HTR-8/SVneo (cell line): ENCODE measurements around the gene TFB1M.
A peak's percentile ranks its signal among the peaks of the same experiment; 100 is the strongest.
"Not testable (repeated sequence)": the region's sequence is repeated elsewhere in the genome, so short reads cannot be mapped to it uniquely, and the experiment has no call there.

ENCODE experiments used
- DNase-seq: peaks from one replicate; pipeline ENCODE4 v3.0.0; 2011; ENCODE audit warnings: low spot score, mixed read lengths; ENCODE audit not compliant: insufficient read length
- FAIRE-seq: peaks from 2 replicates; lab custom pipeline; 2011; peaks lifted over from hg19 to GRCh38; lab: Jason Lieb, UNC

Gene TFB1M

DNA sequence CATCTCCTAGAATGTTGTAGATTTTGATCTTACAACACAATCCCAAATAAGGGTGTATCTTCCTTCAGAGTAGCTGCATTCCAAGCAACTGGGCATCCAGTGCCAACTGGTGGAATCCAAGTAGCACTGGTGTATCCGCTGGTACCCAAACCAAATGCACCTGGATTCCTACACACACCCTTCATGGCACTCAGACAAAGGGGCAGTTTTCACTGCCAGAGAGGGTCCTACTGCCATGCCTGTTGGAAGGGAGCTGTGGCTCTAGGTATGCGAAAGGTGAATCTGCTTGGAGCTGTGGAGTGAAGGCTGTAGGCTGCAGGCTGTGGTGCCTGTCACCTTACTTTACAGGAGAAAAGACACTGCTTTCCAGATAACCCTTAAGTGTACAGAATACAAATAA, 67.5 kb downstream of the TFB1M start:
- FAIRE-seq (no peak), DNase-seq (no peak)

DNA sequence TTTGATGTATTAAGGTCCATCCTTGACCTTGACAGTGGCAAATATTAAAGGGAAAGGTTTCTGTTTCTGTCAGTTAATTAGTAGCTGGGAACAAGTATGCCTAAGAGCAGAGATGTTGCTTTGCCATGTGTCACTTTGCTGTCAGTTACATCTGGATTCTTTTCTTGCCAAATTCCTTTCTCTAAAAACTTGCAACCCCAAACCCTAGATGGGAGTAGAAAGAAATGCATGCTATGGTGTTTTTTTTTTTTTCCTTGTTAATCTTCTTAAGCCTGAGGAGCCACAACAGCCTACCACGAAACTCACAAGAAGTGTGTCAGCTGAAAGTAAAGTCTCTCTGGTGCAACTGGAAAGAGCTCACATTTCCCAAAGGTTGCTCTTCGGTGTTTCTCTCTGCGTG, 68.5 kb downstream of the TFB1M start:
- FAIRE-seq (no peak), DNase-seq (no peak)

DNA sequence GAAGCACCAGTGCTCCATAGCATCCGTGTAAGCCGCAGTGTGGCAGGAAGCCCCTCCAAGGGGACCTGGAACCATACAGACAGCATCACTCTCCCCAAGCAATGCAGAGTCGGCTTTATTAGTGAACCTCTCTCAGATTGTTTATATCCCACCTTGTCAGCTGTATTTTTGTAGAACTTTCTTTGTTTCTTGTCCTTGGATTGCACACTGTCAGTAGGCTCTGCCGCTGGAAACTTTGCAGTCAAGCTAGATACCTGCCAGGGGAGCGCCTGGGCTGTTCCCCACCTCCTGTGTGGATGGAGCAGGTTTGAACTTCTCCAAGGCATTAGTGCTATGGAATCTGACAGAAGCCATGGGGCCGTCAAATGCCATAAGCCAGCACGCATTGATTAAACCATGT, 69.1 kb downstream of the TFB1M start:
- FAIRE-seq = no peak
- DNase-seq = no peak

DNA sequence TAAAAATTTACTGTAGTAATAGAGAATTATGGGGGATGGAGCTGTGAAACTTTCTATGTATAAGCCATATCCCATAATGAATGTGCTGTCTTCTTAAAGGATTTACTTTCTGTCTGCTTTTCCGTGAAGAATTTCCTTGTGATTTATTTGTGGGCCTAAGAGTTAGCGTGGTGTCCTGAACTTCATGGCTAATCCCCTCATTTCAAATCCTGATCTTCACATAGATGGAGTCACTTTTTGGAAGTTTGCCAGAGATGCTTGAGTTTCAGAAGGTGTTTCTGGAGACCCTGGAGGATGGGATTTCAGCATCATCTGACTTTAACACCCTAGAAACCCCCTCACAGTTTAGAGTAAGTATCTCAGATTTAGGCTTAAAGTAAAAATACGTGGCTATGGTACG, 69.8 kb downstream of the TFB1M start:
- no peak for FAIRE-seq

DNA sequence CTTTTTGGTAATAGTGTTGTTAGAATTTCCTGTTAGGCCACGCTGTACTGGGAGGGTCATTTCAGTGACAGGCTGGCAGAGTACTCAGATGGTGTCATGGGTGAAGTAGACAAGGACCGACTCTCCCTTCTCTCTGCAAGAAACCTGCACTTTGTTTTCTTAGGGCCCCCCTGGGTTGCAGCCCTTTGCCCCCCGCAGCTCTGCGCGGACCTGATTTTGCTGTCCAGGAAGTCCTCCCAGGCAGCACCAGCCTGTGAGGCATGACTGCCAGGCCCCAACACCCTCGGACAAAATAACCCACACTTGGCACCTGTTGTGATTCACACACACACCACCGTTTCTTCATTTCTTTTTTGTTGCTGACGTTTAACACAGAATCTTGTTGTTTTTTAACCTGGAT, 72.3 kb downstream of the TFB1M start:
- no peak for FAIRE-seq
- no peak for DNase-seq

More for the DNA sequence above, 69.8 kb downstream of the TFB1M start:
- DNase-seq = no peak

DNA sequence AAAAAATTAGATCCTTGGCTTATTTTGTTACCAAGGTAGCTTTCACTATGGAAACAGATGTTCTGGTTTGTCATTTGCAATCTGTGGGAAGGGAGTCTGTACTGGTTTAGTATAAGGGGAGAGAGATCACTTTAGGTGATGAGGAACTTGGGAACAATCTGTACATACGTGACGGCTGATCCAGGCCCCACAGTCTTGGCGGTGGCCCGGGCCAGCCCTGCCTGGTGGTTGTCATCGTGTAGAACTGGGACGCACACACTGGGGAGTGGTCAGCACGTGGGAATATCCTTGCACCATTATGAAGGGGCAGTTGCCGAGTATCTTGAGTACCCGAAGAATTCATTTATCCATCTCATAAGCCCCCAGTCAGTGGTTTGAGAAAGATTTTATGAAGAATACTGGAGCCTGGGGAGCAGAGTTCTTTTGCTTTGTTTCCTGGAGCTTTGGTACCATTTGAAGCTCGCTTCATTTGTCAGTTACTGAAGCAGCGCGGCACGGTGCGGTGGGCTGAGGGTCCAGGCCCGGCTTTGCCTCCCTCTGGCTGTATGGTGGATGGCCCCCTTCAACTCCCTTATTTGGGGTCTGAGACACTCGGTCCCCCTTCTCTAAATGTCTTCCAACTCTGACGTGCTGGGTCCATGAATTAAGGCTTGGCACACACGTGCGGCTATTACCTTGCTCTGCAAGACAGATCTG, 73.2 kb downstream of the TFB1M start:
- FAIRE-seq (no peak), DNase-seq (no peak)

DNA sequence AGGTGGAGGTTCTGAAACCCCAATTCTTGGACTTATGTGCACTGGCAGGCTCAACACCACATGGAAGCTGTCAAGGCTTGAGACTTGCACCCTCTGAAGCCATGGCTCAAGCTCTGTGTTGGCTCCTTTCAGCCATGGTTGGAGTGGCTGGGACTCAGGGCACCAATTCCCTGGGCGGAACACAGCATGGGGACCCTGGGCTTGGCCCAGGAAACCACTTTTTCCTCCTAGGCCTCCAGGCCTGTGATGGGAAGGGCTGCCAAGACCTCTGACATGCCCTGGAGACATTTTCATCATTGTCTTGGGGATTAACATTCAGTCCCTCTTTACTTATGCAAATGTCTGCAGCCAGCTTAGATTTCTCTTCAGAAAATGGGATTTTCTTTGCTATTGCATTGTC, 76.7 kb downstream of the TFB1M start:
- FAIRE-seq = no peak
- no peak for DNase-seq

DNA sequence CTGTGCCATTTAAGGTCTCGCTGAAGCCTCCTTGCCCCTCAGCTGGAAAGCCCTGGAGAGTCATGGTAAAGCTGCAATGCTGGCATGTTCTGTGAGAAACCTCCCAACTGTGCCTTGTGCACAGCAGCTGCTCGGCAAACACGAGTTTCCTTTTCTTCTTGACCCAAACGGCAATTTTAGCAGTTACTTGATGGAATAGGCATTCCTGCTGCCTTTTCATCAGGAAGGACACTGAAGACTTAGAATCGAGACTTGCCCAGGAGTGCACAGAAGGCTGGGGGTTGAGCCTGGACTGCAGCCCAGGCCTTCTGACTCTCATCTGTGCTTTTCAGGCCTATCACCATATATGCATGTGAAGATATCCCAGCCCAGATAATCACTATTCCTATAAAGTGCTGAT, 79.2 kb downstream of the TFB1M start:
- FAIRE-seq (no peak), DNase-seq (no peak)

DNA sequence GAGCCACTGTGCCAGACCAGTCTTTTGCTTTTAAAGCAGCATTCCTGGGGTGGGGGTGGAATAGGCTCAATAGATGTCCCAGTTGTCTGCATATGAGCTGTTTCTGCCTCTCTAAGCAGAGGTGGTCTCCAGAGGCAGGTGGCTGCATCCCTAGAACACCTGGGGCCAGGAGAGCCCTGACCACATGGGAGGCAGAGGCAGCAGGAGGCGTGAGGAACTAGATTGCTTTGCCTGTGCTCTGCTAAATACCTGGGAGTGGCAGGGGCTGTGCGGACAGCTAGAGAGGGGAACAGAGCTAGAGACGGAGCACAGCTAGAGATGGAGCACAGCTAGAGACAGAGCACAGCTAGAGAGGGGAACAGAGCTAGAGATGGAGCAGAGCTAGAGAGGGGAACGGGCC, 79.6 kb downstream of the TFB1M start:
- FAIRE-seq (no peak), DNase-seq (no peak)

DNA sequence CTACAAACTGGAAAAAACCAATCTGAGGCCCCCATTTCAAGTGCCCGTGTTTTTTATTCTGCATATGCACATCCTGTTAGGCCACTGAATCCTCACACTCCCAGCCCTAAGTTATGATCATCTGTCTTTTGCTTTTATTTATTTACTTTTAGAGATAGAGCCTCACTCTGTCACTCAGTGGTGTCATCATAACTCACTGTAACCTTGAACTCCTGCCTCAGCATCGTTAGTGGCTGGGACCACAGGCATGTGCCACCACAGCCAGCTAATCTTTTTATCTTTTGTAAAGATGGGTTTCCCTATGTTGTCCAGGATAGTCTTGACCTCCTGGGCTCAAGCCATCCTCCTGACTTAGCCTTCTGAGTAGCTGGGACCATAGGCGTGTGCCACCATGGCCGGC, 80.1 kb downstream of the TFB1M start:
- DNase-seq (no peak), FAIRE-seq (no peak)

DNA sequence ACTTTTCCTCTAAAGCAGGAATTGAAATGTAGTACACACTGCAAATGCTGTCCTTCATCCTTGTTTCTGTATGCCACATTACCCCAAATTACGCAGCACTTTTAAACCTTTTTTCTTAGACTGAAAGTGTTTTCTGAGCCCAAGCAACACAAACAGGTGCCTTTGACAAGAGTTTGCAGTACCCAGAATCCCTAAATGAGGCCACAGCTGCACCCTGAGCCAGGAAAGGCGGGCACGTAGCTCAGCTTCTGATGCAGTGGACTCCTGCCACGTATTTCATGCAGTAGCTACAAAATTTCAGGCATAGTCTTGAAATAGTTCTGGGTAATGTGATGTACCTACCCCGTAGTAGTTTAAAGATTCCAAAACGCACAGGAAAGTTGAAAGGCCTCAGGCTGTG, 81.4 kb downstream of the TFB1M start:
- FAIRE-seq = no peak
- DNase-seq = no peak

DNA sequence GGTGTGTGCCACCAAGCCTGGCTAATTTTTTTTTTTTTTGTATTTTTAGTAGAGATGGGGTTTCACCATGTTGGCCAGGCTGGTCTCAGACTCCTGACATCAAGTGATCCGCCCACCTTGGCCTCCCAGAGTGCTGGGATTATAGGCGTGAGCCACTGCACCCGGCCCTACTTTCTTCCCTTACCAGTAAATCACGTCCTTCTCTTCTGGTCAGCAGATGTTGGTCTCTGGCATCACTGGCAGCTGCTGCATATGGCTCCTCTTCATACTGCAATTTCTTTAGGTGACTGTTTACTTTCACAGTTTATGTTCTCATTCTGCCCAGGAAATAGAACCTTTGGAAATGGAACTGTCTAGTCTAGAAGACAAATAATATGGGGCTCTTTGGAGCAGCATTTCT, 83.3 kb downstream of the TFB1M start:
- FAIRE-seq, DNase-seq: not testable (repeated sequence)

DNA sequence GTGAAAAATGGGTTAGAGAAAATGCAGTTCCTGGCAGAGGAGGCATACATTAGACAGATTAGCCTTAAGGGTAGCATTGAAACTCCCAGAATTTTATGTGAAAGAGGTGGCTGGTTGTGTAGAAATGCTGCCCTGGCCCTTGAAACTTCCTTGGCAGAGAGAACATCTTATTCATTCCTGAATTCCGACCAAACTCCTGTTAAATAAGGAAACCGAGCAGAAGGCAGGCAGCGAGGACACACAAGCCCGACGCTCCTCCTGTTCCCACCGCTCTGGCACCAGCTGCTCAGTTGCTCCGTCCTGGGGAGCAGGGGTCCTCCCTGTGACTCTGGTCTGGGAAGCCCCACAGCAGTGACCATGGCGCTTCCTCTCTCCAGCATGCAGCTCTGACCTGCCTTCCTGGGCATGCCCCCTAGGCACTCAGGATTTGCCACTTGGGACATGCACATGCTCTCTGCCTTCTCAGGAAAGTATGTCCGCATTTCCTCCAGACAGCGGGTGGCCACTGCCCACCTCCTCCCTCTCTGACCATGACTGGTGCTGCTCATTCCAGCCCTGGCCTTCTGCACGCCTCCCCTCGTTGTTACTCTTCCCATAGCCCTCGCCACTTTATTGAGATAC, 85.6 kb downstream of the TFB1M start:
- no peak for DNase-seq
- no peak for FAIRE-seq

DNA sequence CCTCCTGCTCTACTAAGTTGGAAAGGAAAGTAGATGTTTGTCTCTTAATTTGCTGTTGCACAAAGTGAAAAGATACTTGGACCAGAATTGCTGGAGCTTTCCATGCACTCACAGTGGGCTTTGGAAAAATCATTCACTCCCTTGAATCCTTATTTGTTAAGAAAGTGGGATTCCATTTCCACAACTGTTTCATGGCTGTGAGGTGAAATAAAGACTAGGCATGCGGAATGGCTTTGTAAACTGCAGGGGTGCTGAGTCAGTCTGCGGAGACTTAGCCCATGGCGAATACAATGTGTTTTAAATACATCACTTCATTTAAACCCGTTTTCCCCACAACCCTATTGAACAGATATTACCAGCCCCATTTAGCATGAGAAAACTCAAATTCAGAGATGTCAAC, 87.2 kb downstream of the TFB1M start:
- DNase-seq (no peak), FAIRE-seq (no peak)

DNA sequence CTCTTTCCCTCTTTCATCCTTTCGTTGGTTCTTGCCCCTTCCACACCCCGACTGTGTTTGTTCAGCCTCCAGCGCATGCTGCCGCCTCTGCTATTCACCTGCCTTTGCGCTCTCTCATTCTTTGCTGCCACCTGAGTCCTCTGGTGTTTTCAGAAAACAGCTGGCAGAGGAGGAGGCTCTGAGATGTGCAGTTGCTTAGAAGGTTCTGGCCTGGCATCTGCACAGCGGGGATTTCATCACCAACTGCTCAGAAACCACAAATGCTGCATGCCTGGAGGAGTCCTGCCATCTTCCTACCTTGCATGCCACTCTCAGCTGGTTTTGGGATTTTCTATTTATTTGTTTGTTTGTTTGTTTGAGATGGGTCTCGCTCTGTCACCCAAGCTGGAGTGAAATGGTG, 89.7 kb downstream of the TFB1M start:
- DNase-seq = no peak
- no peak for FAIRE-seq

DNA sequence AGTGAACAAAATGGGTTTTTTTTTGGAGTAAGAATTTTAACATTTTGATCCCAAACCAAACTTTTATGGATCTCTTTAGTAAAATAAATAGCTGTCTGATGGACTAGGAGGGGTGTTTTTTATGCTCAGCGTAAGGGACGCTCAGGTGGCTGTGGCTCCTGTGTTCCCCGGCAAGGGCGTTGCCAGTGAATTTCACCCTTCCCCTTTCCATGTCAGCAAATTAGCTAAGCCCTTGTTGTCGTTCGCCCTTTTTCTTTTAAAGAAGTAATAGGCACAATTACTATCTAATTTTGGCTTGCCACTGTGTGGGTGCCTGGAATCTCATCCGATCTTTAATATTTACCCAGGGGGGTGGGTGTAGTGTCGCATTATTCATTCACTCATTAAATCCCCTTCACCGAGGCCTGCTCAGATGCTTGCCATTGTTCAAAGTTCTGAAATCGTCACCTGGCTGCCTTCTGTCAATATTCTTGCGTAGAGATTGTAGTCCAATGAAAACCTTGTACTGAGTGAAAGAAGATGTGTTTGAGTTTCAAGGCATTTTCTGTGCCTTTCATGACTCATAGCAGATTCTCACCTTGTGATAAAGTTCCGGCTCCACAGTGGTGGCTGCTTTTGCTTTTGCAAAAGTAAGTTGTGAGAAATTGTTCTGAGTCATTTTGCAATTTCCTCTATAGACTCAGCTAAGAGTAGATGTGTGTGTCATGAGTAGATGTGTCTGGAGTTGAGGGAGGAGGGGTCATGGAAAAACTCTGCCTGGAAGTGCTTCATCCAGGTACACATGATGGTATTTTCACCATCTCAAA, 90.4 kb downstream of the TFB1M start:
- FAIRE-seq (peak; percentile 63), DNase-seq (peak; percentile 57)

DNA sequence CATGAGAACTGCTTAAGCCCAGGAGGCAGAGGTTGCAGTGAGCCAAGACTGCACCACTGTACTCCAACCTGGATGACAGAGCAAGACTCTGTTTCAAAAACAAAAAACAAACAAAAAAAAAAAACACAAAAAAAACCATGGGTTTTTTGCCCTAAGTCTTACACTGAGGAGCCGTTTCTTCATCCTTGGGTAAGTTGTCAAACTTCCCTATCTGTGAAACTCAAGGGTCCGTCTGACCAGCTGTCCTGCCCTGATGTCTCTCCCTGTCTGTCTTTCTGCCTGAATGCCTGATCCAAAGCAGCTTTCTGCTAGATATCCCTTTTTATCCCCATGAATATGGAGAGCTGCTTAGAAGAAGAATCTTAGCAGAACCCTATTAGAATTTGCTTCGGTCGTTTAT, 91.8 kb downstream of the TFB1M start:
- FAIRE-seq (no peak), DNase-seq (no peak)

DNA sequence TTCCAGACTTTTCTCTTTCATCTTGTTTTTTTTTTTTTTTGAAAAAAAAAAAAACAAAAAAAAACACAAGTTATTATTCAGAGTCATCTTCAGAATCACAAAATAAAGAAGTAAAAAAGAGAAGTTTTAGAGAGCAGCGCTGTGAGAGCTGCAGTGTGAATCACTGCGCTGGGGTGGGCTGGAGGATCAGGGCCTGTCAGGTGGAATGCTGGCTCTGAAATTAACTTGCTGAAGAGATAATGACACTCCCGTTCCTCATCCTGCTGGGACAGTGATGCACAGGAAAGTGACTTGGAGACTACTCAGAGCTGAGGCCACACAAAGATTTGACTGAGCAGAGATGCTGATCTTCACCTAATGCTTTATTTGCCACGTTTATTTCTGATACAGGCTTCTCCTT, 93.2 kb downstream of the TFB1M start:
- no peak for DNase-seq
- no peak for FAIRE-seq

DNA sequence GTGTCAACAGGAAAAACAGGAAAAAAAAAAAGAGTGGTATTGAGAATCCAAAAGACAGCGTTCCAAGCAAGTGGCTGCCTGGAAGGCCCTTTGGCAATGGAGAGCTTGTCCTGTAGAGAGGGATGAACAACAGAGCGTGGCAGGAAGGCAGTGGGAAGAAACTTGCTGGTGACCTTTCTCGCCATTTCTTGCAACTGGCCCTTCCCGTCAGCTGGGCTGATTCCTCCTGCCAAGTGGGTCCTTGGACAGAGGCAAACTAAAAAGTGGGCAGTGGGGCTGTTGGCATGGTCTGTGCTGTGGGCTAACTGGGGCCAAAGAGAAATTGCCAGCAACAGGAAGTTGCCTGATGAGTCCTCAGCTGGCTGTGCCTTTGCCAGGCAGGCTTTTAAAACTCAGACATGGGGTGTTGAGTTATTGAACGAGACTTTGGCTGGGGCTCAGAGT, 94.4 kb downstream of the TFB1M start:
- DNase-seq = no peak
- FAIRE-seq = no peak

DNA sequence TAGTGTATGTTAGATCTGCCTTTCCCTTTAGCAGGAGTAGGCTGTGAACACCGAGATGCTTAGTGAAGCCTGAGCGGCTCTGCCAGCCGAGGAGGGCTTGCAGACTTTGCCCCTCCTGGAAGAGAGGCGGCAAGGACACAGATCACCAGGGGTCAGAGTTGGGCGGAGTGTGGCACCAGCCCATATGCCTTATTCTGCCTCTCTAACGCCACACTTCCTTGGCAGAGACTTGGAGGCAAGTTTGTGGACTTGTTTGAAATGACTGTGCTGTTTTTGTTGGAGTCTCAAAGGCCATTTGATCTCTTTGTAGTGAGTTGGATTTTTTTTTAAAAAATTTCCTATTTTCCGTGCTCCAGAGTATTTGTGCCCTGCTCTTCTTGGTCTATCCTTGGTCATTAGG, 95.0 kb downstream of the TFB1M start:
- no peak for DNase-seq

DNA sequence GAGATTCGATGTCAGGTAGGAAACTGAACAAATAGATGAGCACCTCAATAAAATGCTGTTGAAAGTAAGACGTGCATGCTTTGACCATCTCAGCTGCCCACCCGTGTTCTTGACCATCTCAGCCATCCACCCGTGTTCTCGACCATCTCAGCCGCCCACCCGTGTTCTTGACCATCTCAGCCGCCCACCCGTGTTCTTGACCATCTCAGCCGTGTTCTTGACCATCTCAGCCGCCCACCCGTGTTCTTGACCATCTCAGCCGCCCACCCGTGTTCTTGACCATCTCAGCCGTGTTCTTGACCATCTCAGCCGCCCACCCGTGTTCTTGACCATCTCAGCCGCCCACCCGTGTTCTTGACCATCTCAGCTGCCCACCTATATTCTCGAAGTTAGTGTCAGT, 95.6 kb downstream of the TFB1M start:
- not testable (repeated sequence) for DNase-seq, FAIRE-seq

More for the DNA sequence above, 95.0 kb downstream of the TFB1M start:
- no peak for FAIRE-seq
